Measurements from ENCODE around the gene CUL9.

DNA sequence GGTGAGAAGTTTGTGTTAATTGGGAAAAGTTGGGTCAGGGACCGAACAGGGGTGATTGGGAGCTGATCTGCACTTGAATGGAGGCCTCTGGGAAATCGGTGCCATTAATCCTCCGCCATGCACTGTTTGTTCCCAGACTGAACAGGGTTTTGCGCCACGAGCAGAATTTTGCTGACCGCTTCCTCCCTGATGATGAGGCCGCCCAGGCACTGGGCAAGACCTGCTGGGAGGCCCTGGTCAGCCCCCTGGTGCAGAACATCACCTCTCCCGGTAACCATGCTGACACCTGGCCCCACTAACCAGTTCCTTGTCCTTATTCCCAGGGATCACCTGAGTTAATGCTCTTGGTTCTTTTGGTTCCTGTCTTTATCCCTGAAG, 21.7 kb downstream of the CUL9 start:
- TF ChIP-seq, protein P1, sequence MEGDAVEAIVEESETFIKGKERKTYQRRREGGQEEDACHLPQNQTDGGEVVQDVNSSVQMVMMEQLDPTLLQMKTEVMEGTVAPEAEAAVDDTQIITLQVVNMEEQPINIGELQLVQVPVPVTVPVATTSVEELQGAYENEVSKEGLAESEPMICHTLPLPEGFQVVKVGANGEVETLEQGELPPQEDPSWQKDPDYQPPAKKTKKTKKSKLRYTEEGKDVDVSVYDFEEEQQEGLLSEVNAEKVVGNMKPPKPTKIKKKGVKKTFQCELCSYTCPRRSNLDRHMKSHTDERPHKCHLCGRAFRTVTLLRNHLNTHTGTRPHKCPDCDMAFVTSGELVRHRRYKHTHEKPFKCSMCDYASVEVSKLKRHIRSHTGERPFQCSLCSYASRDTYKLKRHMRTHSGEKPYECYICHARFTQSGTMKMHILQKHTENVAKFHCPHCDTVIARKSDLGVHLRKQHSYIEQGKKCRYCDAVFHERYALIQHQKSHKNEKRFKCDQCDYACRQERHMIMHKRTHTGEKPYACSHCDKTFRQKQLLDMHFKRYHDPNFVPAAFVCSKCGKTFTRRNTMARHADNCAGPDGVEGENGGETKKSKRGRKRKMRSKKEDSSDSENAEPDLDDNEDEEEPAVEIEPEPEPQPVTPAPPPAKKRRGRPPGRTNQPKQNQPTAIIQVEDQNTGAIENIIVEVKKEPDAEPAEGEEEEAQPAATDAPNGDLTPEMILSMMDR (IDR thresholded peaks at IDR 0.05): no peak
- TF ChIP-seq POLR2A (IDR thresholded peaks at IDR 0.05): no peak
- TF ChIP-seq POLR2AphosphoS5 (IDR thresholded peaks at IDR 0.05): no peak
- TF ChIP-seq EP300 (IDR thresholded peaks at IDR 0.05; ENCODE audit: low read depth): no peak
